GM12864 (cell line): Measurements from ENCODE around the gene ZDHHC3.

ENCODE experiments used
- DNase-seq: peaks from one replicate; pipeline ENCODE4 v3.0.0-alpha.2; 2011; ENCODE audit warnings: low read depth
- H3K4me3 ChIP-seq: 2 replicates; pipeline ENCODE4 v1.5.1; 2011; ENCODE audit warnings: mild to moderate bottlenecking, low read depth, low read length, control low read depth
- CTCF ChIP-seq: IDR thresholded peaks from 2 replicates; pipeline ENCODE4 v1.5.1; 2011; ENCODE audit warnings: low read depth, mild to moderate bottlenecking, moderate library complexity, low read length, control low read depth, inconsistent platforms; ENCODE audit errors: missing control alignments

The ZDHHC3 gene

GRCh38 chr3:45016916-45017315, 40.9 kb upstream of the ZDHHC3 start:
- no peak for TF ChIP-seq CTCF
- no peak overlapping the region for H3K4me3 ChIP-seq
- DNase-seq = no peak

DNA sequence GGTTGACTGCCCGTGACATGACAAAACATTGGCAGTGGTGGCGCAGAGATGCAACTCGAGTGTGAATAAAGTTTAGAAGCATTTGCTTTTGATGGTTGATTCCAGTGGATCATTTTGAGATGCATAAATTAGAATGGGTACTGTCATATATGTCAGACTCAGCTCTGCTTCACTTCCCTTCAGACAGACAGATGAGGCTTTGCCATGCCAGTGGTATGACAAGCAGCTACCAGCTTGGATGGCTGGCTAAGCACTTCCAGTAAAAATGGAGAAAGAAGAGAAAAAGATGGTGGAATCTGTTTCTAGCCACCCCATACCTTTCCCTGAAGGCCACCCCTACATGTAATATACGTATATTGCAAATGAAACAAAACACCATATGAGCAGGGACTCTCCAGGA, 36.6 kb upstream of the ZDHHC3 start:
- no peak for TF ChIP-seq CTCF
- no peak for DNase-seq
- H3K4me3 ChIP-seq = no peak overlapping the region

DNA sequence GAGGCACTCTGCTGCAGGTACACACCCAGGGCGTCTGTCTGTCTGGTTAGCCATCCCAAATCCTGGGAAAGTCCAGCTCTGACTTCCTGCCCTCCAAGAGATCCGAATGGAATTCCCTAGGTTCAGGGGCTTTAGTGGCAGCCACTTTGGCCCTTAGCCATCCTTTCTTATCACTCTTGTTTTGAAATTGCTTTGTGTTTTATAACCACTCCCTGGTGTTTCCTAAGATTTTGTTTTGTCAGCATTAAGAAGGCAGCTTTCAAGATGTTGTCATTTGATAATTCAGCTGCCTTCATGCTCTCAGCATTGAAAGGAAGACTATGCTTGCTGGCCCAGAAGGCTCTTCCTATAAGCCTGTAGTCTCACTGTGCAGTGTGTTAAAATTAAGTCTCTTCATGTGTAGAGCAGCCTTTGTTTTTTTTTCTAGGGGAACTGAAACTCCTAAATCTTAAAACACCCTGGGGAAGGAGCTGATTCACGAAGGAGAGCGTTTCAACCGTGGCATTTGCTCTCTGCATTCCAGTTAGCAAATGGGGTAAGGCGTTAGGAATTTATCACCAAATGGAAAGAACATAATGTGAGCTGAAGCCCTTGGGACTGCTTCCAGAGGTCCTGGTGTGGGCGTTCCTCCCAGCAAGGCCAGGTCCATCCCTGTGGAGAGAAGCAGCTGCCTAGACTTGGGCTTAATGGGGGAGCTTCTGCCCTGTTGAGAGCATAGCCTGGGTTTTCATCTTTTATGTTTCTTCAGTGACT, 36.0 kb upstream of the ZDHHC3 start:
- DNase-seq = no peak
- H3K4me3 ChIP-seq = no peak overlapping the region
- no peak for TF ChIP-seq CTCF

DNA sequence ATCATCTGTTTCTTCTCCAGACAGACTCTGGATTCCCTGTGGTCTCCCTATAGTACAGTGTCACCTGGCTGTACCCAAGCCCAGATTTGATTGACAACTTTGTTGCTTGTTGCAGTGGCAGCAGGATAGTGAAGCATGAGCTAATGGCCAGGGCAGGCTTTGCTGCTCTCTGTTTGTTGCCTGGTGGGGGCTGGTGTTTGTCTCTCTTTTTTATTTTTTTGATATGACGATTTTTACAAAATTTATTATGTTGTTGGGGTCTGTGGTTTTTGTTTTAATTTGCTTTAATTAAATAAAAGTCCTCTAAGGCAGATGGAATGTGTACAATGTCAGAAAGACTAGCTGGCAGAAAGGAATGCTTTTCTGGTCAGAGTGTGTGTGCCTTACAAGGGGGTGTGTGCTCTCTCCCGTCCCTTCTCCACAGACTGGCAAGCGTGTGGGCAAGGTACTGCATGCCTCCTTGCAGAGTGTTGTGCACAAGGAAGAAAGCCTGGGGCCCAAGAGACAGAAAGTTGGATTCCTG, 34.9 kb upstream of the ZDHHC3 start:
- no peak for DNase-seq
- H3K4me3 ChIP-seq = no peak overlapping the region
- no peak for TF ChIP-seq CTCF

DNA sequence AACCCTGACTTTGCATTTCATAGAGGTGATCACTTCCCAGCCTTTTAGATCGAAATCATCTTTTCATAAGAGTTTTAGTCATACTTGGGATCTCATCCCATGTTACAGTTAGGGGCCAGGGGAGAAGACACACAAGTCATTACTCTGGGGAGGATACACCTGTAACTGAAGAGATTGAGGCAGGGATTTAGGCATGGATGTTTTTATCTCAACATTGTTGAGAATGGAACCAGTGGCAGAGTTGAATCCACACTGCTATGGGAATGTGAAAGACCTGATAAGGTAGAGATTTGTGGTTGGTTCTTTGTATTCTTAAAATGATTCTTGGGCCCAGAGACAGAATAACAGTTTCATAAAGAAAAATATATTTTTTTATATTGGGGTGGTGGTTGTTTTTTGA, 33.9 kb upstream of the ZDHHC3 start:
- DNase-seq = no peak
- no peak for TF ChIP-seq CTCF
- H3K4me3 ChIP-seq = no peak overlapping the region

DNA sequence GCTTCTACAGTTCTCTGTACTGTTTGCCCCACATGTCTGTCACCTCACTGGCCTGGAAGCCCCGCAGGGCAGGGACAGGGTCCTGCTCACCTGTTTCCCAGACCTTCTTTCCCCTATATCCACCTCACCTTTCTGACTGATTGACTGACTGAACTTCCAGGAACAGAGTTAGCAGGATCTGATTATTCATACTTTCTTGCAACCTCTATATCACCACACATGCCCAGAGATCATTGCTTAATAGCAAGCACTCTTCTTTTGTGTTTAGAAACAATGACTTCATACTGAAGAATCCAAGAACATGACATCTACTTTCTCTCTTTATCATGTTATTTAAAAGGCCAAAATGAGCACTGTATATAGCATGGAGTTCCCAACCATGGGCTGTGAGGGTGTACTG, 32.1 kb upstream of the ZDHHC3 start:
- H3K4me3 ChIP-seq = no peak overlapping the region
- no peak for TF ChIP-seq CTCF
- DNase-seq = no peak

GRCh38 chr3:45007091-45007490, 31.1 kb upstream of the ZDHHC3 start:
- no peak for TF ChIP-seq CTCF
- no peak overlapping the region for H3K4me3 ChIP-seq
- no peak for DNase-seq
